ENCODE data around the gene PJVK.

The PJVK gene

DNA sequence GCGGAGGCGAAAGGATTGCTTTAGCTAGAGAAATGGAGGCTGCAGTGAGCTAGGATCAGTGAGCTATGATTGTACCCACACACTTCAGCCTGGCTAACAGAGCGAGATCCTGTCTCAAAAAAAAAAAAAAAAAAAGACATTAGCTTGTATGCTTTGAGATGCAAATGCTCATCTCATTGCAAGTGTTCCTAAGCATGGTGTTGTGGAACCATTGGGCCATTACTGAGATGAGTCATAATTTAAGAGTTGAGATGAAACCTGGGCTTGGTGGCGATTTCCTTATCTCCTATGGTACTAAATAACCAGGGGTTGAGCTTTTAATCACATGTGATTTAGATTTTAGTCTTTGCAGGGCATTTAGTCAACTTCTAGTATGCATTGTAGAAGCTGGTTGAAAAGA, 31.3 kb downstream of the PJVK start:
- no peak for DNase-seq

DNA sequence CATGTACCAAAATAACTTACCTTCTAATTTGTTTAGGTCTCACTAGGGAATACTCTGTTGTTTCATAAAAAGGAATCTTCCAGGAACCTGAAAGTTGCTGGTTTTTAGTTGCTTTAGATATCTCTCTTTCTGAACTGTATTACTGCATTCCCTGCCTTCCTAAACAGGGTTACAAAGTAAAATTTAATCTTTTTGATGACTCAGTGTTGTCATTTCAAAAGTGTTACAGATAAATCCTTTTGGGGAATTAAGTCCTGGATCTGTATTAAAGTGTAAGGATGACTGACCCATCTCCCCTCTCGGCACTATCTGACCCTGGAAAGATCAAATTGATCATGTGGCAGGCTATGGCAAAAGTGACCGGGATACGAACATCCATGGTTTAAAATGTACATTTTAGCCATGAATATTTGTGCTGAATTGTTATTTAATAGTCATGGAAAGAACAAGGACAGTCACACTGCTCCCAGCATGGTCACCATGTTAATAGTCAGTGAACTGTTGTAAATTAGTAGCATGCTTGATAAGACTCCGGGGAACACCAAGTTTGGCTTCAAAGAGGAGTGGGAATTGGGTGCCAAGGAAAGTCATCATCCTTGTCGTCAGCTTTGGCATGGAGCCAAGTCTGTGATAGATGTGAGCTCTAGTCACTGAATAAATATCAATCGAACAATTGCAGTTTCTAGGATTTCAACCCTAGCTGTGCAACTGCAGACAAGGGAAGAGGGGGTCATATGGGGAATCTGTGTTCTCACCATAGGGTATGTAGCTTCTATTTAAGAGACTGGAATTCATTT, 33.3 kb downstream of the PJVK start:
- DNase-seq: peak; percentile 64

DNA sequence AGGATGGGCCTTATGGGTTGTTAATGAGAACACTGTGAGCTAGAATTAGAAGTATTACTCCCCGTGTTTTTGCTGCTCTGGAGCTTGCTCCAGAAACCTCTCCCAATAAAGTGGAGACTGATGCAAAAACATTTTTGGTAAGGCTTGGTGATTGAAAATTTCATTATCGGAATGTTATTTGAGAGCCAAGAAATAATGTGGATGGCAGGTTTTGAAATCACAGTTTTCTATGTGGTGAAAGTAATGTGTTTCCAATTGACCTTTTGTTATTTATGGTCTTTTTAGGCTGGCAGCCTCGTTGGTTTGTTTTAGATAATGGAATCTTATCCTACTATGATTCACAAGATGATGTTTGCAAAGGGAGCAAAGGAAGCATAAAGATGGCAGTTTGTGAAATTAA, 34.2 kb downstream of the PJVK start:
- DNase-seq: no peak

DNA sequence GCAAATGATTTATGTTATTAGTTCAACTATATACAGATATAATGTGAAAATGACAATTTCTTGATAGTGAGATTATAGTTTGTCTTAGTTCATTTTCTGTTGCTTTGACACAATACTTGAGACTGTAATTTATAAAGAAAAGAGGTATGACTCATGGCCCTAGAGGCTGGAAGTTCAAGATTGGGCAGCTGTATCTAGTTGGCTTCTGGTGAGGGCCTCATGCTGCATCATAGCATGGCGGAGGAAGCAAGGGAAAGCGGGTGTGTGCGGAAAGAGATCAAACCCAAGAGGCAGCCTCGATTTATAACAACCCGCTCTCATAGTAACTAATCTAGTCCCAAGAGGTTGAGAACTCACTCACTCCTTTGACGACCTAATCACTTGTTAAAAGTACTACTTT, 40.4 kb downstream of the PJVK start:
- no peak for DNase-seq

DNA sequence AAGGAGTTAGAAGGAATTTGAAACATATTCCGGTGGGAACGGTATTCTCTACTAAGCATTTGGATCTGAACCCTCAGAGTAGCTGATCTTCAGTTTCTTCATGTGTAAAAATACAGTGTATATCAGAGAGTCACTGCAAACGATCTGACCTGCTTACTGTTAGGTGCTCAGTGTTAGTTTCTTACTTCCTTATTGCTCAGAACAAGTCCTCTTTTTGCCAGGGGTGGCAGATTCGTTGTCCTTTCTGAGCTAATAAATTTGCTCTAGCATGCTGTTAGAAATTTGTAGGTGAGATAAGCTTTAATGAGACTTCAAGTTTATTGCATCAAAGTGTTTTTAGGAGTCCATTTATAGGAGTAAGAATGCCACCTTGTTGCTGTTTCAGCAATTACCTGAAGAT, 44.9 kb downstream of the PJVK start:
- no peak for DNase-seq

DNA sequence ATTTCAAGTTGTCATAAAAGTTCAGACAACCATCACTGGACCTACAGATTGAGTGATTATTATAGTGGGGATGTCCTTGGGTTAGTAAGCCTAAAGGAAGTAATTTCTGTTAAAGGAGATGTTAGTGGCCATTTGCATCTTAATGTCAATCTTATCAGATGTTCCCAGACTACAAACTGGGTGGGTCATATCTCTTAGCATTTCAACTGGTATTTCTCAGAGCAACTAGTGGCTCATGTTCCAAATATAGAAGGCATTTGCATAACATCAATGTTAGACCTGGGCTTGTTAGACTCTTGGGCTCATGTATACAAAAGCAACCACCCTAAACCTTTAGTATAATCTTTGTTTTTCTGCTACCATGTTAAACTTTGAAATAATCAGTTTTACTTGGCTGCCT, 47.0 kb downstream of the PJVK start:
- DNase-seq: no peak

DNA sequence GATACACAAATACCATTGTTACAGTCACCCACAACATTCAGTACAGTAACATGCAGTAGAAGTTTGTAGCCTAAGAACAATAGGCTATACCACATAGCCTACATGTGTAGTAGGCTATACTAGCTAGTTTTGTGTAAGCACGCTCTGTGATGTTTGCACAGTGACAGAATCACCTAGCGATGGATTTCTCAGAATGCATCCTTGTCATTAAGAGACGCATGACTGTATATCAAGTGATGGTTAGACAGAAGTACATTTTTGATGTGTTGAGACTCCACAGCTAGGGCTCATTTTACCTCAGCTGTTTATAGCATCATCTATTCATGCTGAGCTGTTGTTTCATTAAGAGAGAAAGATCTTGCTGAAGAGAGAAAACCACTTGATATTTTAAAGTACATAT, 48.5 kb downstream of the PJVK start:
- DNase-seq: no peak

DNA sequence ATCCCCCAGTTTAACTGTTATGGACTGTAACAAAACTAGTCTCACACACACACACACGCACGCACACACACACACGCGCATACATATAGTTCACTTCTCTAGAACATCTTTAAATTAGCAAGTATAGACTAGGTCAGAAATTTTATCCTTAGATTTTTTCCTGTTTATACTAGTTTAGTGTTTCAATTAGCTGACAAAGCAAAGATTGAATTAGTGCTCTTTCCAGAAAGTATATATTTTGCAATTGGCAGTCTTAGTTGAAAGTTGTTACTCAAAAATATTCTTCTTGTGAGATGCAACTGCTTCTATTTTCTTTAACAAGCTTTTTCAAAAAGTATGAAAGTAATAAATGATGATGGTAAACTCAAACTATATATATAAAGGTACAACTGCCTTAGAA, 51.6 kb downstream of the PJVK start:
- no peak for DNase-seq

DNA sequence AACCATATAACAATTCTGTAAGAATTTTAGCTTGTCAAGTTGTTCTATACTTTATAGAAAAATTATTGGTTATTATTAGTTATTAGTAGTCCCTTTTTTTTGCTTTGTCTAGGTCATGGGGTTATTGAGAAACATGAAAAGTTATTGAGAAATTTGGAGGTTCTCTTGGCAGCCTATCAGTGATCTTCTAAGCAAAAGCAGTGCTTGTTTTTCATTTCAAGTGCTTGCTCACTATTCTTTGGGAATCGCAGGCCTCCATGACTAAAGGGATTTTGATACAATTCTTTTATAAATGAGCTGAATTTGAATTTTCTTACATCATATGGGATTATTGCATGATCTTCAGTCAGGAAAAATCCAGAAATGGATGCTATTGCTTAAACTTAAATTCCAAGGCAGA, 54.9 kb downstream of the PJVK start:
- DNase-seq: no peak

DNA sequence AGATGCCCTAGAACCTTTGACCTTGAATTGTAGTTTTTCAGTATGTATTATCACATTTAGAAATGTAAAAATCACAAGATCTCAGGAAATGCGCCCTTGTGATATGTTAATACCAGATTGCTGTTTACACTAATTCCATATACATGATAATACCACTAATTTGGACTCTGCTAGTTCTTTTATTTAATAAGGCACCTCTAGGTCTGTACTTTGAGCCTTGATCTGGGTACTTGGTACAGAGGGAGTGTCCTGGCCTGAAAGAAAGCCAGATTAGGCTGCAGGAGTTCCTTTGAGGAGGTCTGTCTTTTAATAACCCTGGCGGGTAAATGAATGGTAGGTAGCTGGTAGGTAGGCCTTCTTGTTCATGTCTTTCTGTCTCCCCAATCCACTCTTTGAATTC, 55.3 kb downstream of the PJVK start:
- no peak for DNase-seq

DNA sequence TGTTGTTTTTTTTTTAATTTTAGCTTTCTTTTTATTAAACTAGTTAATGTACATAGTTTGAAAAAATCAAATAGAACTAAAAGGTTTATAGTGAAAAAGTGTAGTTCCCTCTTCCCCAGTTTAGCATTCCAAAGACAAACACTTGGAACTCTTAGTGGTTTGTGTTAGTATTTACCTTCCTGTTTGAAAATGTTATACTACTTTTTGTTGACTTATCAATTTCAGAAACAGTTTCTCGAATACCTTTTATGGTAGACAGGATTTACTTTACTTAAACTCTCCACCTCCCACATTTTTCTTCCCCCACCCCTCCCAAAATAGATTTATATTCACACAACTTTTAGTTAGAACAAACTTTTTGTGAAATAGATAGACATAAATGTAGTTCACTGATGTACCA, 55.8 kb downstream of the PJVK start:
- DNase-seq: no peak

DNA sequence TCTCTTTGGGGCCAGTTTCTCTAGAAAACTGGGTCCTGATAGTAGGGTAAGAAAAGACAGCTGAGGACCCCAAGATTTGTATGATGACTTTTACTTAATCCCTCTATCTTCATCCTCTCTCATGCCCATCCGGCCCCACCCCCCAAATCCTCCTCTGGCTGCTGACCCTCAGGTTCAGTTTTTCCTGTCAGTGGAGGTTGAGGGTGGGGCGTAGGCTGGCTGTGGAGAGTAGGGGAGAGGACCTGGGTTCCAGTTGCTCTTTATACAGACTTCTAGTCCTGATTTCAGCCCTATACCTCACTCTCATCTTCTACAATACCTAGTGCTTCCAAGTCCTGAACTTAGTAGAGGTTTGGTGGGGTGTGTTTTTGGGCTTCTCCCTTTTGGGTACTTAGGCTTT, 57.5 kb downstream of the PJVK start:
- no peak for DNase-seq

DNA sequence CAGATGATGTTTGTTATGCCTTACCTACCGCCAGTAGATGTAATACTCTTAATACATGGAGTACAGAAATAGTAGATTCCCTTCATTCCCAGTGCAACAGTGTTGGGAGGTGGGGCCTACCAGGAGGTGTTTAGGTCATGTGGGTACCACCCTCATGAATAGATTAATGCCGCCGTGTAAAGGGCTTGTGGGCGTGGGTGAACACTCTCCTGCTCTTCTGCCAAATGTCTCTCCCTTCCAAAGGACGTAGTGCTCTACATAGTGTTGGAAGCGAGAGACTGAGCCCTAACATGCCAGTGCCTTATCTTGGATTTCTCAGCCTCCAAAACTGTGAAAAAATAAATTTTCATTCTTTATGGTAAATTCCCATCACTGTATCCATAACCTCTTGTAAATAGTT, 59.2 kb downstream of the PJVK start:
- DNase-seq: no peak

Measured in DMS153 (cell line).